ENCODE data around the gene ARID3B.
"Not testable (repeated sequence)": the region's sequence is repeated elsewhere in the genome, so short reads cannot be mapped to it uniquely, and the experiment has no call there.

ARID3B gene, protein sequence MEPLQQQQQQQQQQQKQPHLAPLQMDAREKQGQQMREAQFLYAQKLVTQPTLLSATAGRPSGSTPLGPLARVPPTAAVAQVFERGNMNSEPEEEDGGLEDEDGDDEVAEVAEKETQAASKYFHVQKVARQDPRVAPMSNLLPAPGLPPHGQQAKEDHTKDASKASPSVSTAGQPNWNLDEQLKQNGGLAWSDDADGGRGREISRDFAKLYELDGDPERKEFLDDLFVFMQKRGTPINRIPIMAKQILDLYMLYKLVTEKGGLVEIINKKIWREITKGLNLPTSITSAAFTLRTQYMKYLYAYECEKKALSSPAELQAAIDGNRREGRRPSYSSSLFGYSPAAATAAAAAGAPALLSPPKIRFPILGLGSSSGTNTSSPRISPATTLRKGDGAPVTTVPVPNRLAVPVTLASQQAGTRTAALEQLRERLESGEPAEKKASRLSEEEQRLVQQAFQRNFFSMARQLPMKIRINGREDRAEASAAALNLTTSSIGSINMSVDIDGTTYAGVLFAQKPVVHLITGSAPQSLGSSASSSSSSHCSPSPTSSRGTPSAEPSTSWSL

DNA sequence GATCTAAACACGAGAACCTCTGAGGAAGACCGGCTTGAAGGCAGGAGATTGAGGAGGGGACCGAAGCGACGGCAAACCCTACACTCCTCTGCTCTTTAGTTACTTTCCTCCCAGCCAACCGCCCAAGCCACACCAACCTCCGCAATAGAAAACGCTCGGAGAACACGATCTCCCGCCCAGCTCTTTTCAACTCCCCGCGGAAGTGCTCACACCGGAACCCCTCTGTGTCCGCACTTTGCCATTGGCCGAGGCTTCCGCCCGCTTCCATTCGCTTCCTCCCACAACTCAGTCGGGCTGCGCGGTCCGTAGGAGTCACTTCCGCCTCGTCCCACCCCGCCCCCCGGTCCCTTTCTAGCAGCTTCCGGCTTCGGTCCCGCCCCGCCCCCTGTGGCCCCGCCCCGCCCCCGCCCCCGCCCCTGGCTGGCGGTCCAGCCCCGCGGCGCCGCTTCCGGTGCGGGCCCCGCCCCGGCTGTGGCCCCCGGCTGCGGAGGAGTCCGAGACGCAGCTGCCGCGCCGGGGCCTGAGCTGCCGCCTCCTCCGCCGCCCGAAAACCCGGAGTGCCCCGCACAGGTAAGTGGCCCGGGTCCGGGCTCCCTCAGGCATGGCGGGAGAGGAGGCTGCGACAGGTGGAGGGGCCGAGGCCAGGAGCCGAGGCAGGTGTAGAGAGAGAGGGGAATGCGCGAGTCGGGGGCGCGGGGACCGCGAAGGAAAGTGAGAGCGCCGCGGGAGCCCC is at the start of gene ARID3B:
TSS of gene ARID3B (plus strand) at position 460 of the 733 bp plus-strand sequence. CDS start 2,717 bp downstream, outside the sequence.
- DNase-seq = peak; percentile 97

DNA sequence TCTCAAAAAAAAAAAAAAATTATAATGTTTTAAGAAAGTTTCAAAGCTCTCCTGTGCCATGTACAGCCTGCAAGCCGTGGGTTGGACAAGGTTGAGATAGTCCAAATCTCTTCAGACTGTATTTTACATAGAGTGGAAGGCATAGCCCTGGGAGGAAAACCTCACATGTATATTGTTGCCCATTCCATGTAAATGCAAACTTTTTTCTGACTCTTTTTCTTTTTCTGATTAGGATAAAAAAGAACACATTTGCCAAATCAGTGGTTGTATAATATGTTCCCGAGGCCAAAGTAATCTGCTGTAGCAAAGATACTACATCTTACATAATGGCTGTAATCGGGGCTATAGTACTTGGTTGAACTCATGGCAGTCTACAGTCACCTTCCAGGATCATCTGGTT is 44.4 kb upstream of the ARID3B start:
- DNase-seq = no peak

DNA sequence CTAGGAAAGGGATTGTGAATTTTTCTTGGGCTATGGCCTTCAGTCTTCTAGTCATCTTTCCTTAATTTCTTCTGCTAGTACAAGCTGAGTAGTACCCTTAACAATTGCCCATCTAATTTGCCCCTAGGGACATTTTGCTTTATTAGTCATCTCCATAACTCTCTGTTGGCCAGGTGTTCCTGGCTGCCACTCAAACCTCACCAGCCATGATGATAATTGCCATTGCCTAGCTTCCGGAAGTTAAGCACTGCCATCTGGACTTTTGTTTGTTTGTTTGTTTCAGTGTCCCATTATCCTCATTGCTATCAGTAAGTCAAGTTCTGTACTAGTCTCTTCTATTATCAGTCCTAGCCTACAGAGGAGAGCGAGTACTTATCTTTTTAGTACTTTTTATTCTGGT is 43.4 kb upstream of the ARID3B start:
- no peak for DNase-seq

DNA sequence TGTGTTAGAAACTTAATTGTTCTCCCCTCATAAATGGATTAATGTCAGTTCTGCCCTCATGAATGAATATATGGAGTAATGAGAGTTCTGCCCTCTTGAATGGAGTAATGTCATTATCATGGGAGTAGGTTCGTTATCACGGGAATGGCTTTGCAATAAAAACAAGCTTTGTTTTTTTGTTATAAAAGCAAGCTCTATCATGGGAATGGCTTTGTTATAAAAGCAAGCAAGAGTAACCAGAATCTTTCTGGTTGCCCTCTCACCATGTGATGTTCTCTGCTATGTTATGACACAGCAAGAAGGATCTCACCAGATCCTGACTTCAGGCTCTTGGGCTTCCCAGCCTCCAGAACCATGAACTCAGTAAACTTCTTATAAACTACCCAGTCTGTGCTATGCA is 41.7 kb upstream of the ARID3B start:
- DNase-seq = no peak

DNA sequence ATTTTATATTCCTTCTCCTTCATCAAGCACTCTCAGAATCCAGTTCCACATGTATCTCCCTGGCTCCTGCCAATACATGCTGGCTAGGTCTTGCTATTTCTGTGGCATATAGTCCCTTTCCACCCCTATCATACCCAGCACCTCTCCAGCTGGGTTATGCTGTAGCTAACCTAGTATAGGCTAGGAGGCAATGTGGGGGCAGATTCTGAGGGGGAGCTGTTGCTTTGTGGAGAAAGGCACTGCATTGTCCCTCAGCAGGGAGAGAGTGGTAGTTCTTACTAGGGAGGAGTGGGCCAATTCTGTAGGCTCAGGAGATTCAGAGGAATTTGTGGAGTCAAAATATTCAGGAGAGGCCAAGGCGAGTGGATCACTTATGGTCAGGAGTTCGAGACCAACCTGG is 40.6 kb upstream of the ARID3B start:
- no peak for DNase-seq

DNA sequence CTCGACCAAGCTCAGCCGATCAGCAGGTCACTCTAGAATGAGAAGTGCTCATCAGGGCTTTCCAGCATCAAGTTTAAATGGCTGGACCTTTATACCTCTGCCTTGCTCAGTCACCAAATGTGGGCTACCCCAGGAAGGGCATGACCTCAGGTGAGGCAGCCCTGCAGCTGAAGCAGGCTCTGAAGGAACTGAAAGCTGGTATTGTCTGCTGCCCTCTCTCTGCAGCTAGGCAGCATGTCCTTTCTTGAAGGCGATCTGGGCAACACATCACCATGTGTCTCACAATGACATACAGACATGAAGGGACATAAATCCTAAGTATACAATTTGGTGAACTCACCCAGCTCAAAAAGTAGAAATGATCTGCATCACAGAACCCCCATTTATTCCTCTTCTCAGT is 38.7 kb upstream of the ARID3B start:
- no peak for DNase-seq

DNA sequence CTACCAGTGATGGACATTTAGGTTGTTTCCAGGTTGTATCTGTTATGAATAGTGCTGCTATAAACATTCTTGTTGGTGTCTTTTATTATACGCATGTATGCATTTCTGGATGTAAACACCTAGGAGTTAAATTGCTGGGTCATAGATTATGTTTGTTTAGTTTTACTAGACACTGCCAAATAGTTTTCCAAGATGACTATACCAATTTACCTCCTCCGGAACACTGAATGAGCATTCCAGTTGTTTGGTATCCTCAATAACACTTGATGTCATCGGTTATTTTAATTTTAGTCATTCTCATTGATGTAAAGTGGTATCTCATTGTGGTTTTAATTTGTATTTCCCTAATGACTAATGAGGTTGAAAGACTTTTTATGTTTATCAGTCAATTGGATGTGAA is 36.6 kb upstream of the ARID3B start:
- DNase-seq = no peak

DNA sequence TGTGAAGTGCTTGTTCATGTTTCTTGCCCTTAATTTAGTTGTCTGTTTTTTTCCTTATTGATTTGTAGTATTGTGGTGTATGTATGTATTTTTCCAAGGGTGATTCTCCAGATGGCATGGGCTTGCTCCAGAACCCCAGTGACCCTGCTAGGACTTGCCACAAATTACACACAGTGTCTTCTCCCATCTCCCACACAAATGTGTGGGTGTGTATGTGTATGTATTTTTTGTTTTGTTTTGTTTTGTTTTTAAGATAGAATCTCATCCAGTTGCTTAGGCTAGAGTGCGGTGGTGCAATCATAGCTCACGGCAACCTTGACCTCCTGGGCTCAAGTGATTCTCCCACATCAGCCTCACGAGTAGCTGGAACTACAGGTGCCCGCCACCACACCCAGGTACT is 36.2 kb upstream of the ARID3B start:
- DNase-seq = no peak

DNA sequence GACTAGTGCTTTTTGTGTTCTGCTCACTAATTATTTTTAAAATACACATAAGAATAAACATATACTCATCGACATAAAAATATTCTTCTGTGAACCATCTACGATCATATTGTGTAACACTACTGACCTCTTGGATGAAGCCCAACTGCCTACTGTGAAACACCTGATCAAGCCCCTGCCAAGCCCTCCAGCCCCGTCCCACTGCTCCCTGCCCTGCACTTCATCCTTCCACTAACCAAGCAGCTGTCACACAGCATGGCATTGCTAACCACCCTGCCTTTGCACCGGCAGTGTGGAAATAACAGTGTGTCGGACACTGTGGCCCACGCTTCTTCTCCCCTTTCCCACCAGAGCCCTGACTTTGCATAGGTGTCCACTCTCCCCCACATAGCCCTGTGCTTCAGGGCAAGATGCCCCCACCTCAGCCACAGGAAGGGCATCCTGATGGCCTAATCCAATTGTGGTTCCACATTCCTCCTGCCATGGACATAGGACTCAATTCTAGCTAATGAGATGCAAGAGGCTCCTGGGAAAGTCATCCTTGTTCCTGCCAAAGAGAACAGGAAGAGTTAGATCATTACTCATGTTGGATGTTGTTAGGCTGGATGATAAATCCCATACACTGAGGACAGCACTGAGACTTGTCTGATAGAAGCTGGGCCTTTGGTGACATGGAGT is 35.0 kb upstream of the ARID3B start:
- DNase-seq = no peak

DNA sequence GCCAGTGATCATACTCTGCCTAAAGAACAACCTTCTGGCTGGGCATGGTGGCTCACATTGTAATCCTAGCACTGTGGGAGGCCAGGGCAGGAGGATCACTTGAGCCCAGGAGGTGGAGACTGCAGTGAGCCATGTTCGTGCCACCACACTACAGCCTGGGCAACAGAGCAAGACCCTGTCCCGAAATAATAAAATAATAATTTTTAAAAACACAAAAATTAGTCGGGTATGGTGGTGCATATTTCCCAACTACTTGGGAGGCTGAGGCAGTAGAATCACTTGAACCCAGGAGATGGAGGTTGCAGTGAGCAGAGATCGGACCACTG is 34.5 kb upstream of the ARID3B start:
- no peak for DNase-seq

DNA sequence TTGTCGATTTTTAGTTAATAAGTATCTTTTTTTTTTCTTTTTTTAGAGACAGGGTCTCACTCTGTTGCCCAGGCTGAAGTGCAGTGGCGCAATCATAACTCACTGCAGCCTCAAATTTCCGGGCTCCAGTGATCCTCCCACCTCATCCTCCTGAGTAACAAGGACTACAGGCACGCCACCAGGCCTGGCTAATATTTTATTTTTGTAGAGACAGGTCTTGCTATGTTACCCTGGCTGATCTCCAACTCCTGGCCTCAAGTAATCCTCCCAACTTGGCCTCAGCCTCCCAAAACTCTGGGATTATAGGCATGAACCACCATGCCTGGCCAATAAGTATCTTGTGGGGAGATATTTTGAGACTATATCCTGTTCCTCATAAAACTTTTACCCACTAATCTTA is 29.4 kb upstream of the ARID3B start:
- no peak for DNase-seq

DNA sequence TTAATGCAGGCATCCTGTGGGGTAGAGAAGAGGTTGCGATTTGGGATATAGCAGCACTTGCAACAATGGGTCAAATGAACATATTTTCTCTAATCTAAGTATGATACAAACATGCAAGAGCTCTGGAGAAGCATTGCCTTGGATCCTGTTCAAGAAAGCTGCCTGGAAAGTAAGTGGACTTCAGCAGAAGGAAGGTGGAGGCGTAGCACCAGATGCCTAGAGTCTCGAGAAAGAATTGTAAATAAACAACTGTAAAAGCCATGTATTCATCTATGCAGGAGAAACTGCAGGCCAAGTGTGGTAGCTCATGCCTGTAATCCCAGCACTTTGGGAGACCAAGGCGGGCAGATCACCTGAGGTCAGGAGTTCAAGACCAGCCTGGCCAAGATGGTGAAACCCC is 27.0 kb upstream of the ARID3B start:
- DNase-seq = not testable (repeated sequence)

DNA sequence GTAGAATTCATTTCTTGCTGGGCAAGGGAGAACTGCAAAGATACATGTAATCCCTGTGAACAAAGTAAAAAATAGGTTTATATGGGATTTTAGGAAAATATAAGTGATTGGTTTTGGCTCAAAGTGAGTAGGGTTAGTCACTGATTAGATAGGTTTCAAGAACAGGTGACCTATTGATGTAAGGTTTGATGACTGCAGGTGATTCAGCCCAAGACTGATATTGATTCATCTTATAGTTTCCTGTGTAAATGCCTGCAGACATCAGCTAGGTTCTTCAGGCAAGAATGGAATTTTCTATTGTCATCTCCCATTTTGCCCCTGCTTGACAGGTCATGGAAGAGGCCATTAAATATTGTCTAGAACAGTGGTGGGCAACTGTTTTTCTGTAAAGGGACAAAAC is 23.9 kb upstream of the ARID3B start:
- no peak for DNase-seq

DNA sequence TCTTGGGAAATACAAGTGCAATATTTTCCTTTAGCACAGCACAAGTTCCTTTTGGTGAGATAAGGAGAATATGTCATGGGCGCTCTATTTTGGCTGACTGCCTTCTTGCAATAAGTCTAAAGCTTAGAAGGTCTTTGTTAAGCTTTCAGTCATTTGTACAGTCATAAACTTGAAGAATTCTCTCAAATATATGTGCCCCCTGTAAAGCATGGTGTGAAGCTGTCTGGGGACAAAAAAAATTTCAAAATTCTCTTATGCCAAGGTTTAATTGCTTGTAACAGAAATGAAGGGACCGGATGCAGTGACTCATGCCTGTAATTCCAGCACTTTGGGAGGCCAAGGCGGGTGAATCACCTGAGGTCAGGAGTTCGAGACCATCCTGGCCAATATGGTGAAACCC is 21.7 kb upstream of the ARID3B start:
- no peak for DNase-seq

DNA sequence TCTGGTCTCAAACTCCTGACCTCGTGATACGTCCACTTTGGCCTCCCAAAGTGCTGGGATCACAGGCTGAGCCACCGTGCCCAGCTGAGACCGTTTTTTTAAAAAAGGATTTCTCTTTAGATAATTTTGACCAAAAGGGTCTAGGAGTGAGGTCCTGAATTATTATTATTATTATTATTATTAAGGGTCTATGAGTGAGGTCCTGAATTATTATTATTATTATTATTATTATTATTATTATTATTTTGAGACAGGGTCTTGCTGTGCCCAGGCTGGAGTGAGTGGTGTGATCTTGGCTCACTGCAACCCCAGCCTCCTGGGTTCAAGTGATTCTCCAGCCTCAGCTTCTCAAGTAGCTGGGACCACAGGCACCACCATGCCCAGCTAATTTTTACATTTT is 20.6 kb upstream of the ARID3B start:
- no peak for DNase-seq

DNA sequence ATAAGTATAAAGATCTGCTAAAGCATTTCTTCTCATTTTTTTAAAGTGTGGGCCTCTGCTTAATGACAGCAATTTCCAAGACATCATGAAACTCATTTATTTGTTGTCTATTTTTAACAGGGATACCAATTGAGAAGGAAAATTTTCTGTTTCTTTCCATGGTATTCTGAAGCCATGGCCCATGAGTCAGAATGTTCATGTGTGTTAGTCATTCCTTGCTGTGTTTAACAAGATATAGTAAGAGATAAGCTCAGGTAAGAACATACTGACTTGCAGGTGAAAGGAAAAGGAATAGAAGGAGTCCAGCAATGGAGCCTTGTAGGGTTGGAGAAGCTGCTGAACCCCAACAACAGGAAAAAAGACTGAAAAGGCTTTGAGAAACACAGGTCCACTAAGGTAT is 17.0 kb upstream of the ARID3B start:
- no peak for DNase-seq

DNA sequence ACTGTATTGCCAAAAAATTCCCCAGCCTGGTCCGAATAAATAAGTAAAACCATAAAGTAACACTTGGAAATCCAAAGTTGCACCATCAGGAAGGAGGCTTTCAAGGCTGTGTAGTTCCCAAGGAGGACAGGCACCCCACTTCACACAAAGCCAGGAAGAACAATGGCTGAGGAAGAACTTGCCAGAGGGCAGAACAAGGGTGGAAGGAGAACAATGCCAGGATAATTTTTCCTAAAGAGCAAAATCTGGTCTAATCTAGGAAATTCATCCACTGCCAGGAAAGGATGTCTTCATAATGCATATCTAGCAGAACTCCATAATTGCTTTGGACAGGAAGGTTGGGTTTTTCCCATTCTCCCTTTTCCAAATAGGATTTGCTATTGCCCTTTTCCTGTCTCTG is 15.7 kb upstream of the ARID3B start:
- no peak for DNase-seq

DNA sequence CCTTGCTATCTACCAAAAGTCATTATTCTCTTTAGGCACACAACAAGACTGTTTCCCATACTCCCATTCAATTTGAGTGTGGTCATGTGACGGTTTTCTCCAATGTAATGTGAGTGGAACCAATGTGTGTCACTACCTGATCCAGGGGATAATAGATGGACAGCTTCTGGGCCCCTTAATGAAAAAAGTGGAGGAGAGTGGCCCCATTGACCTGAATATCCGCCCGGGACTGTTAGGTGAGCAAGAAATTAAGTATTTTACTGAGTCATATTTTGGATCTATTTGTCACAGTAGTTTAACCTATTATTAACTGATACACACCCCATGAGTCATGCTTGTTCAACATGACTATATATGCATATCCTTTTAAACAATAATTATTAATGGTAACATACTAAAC is 15.1 kb upstream of the ARID3B start:
- no peak for DNase-seq

DNA sequence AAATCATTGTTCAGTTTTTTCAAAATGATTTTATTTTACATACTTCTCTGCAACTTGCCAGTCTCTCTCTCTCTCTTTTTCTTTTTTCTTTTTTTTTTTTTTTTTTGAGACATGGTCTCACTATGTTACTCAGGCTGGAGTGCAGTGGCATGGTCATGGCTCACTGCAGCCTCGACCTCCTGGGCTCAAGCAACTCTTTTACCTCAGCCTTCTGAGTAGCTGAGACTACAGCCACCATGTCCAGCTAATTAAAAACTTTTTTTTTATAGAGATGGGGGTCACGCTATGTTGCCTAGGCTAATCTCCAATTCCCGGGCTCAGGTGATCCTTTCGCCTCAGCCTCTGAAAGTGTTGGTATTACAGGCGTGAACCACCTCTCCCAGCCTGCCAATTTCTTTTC is 12.1 kb upstream of the ARID3B start:
- DNase-seq = no peak

DNA sequence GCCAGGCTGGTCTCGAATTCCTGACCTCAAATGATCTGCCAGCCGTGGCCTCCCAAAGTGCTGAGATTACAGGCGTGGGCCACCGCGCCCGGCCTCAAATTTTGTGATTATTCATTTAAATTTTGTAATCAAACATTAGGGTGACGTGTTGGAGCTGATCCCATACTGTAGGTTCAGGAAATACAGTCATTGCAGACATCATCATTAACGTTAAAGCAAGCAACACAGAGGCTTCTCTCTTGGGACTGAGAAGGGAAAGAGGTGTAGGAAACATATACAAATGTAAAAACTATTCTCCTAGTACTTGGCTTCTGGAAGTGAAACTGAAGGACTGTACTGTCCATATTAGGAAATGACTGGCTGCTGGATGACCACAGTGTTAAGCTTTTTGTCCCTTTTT is 11.1 kb upstream of the ARID3B start:
- no peak for DNase-seq

DNA sequence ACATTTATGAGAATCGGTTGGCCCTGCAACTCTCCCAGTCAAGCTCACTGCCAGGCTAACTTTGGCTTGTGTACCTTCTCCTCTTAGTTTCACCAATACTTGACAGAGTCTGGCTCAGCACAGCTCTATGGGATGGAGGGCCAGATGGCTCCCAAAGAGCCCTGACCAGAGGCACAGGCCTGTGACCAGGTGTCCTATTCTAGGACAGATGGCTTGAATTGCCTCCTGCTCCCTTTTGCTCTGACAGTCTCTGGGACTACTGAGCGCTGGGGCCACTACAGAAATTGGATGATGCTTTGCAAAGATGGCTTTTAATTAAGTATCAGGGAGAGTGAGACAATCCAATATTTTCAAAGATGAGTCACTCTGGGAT is 10.3 kb upstream of the ARID3B start:
- no peak for DNase-seq

DNA sequence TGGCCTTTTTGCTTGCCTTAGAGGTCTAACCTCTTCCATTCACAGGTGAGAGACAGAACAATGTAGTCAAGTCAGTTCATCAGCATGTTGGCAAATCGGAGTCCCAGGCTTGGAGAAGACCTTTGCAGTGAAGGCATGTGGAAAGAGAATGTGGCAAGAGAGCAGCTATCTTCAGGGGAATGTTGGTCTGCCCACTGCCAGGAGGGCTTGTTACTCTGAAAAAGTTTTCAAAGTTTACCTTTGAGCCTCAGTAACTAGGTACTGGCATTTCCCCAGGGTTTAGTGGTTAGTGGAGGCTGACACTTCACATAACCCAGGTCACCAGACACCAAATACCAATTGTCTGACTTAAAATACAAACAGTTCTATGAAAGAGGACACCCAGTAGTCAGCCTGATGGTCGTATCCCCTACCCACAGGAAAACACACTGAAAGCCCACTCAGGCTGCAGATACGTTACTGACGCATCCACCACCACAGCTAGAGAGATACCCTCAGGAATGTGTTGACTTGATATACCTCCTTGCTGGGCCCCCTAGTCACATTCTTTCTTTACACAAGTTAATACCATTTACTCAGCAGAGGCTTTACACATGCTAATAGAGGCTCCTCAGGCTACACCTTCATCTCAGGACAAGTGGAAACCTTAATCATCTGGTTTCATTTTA is 9.7 kb upstream of the ARID3B start:
- DNase-seq = no peak

DNA sequence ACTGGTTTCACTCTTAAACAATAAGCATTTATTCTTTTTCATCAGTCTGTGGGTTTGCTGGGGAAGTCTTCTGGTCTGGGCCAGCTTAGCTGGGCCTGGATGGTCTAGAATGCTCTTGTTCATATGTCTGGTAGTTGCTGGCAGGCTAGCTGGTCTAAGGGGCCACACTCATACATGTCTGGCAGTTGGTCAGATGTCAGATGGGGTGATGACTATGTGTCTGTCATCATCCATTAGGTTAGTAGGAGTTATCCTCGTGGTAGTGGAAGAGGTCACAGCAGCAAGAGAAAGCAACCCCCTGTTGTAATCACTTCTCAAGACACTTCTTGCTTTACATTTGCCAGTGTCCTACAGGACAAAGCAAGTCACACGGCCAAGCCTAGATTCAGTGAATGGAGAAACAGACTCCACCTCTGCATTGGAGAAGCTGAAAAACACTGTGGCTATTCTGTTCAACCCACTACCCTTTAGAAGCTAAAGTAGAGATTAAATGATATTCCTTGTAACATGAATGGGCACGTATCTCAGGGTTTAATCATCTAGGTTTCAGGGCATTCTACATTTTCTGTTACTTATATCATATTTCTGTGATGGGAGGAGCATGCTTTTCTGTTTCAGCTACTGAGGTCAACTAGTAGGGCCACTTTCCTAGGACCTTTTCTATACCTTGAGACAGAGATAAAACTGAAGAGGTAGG is 5.5 kb upstream of the ARID3B start:
- DNase-seq = no peak
